ENCODE data around the gene IFFO2. TPM values are rescaled to one million over a fixed set of nuclear protein-coding genes. Genes with fewer than 3 reads are reported as not detected.

Gene IFFO2
- total RNA-seq, 6 donors from 2014 or later = 9.2 to 19.3 (median 11.0) TPM

DNA sequence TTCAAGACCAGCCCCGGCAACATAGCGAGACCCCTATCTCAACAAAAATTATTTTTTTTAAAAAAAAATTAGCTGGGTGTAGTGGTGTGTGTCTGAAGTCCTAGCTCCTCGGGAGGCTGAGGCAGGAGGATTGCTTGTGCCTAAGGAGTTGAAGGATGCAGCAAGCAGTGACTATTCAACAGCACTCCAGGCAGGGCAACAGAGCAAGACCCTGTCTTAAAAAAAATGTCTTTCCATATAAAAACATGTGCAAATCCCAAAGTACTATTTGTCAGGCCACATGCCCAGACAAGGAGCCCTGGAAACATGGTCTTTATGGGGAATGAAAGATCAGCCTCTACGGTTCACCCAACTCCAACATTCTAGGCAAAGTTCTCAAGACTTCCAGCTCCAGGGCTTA lies 13.3 kb downstream of the IFFO2 start:
- no peak for DNase-seq
- no peak for ATAC-seq (ENCODE audit: low FRiP score in 2 of 2)
- no peak overlapping the region for H3K4me3 ChIP-seq
- no peaks in the 10 kb centered on the region for H3K36me3 ChIP-seq
- H3K4me1 ChIP-seq = peaks cover 51 to 80% (median 72%) of the 10 kb centered on the region in 4 donors
- H3K27me3 ChIP-seq = no peaks in the 10 kb centered on the region
- TF ChIP-seq POLR2A (IDR thresholded peaks at IDR 0.05) (no peak), POLR2AphosphoS5 (IDR thresholded peaks at IDR 0.05) (no peak), EP300 (IDR thresholded peaks at IDR 0.05) (no peak)
- TF ChIP-seq, protein P1, sequence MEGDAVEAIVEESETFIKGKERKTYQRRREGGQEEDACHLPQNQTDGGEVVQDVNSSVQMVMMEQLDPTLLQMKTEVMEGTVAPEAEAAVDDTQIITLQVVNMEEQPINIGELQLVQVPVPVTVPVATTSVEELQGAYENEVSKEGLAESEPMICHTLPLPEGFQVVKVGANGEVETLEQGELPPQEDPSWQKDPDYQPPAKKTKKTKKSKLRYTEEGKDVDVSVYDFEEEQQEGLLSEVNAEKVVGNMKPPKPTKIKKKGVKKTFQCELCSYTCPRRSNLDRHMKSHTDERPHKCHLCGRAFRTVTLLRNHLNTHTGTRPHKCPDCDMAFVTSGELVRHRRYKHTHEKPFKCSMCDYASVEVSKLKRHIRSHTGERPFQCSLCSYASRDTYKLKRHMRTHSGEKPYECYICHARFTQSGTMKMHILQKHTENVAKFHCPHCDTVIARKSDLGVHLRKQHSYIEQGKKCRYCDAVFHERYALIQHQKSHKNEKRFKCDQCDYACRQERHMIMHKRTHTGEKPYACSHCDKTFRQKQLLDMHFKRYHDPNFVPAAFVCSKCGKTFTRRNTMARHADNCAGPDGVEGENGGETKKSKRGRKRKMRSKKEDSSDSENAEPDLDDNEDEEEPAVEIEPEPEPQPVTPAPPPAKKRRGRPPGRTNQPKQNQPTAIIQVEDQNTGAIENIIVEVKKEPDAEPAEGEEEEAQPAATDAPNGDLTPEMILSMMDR (IDR thresholded peaks at IDR 0.05) = no peak
- no peaks in the 10 kb centered on the region for H3K9me3 ChIP-seq
- peak overlapping the region in 1 of 4 donors; percentile 46 for H3K27ac ChIP-seq
- WGBS, 2 donors = 93 to 100% methylated on average over 4 of the region's 4 CpGs

DNA sequence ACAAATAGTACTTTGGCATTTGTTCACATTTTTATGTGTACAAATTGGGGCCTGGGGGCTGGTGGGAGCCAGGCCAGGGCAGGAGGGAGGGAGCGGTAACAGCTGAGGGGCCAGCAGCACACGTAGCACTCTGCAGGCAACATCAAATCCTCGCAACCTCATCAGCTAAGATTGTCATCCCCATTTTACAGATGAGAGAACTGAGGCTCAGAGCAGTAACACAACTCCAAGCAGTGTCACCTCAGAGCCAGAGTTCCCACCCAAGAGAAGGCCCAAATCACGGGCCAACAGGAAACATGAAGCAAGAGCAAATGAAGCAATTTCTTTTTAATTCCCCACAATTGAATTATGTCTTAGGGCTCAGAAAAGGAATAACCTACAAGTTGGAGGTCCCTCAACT lies 14.1 kb downstream of the IFFO2 start:
- Histone ChIP-seq H3K4me1 (peaks cover 43 to 72% (median 65%) of the 10 kb centered on the region in 4 donors), H3K36me3 (no peaks in the 10 kb centered on the region), H3K4me3 (no peak overlapping the region), H3K9me3 (no peaks in the 10 kb centered on the region), H3K27me3 (no peaks in the 10 kb centered on the region), H3K27ac (peak overlapping the region in 2 of 4 donors; percentile 40 to 46)
- 78 to 82% methylated on average over 4 of the region's 4 CpGs for WGBS, 2 donors
- DNase-seq = no peak
- TF ChIP-seq, protein P1 (IDR thresholded peaks at IDR 0.05) = no peak
- no peak for TF ChIP-seq EP300 (IDR thresholded peaks at IDR 0.05)
- no peak for TF ChIP-seq POLR2A (IDR thresholded peaks at IDR 0.05)
- no peak for TF ChIP-seq POLR2AphosphoS5 (IDR thresholded peaks at IDR 0.05)
- no peak for ATAC-seq (ENCODE audit: low FRiP score in 2 of 2)

DNA sequence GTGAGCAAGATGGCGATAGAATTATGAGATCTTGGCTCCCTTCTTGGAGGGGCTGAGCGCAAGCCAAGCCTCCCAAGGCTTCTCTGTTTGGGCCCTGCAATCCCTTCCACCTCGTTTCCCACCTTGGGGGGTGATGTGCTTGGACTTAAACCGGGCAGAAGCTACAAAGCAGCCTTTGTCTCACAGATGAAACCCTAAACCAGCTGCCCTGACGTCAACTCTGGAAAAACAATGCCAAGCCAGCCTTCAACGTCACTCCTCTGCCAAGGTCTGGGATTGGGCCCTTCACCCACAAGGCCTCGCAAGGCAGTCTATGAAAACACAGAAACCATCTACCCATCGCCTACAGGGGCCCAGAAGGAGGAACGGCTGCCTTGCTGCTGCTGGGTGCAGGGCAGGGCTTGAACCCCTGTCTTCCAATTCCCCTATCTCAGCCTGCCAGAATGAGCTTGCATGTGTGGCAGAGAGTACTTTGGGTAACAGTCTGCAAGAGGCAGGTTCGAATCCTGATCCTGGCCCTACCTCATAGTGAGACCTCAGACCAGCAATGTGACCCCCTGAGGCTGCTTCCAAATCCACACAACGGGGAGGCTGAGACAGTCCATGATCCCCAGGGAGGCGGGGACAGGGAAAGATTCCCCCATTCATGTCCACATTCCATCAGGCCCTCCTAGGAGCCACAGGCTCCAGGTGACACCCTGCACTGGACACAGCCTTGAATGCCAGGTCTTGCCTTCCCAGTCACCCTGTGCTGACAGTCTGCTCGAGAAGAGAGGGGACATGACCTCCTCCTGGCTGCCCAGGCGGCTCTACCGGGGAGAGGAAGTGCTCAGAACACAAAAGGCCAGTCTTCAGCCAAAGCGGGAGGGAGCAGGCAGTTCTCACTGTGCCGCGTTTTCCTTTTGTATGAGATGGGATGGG lies 15.0 kb downstream of the IFFO2 start:
- Histone ChIP-seq H3K27ac (peak overlapping the region in 2 of 4 donors; percentile 46), H3K4me3 (no peak overlapping the region), H3K27me3 (no peaks in the 10 kb centered on the region), H3K4me1 (peaks cover 37 to 67% (median 62%) of the 10 kb centered on the region in 4 donors), H3K9me3 (no peaks in the 10 kb centered on the region), H3K36me3 (no peaks in the 10 kb centered on the region)
- ATAC-seq (ENCODE audit: low FRiP score in 2 of 2) (no peak), DNase-seq (no peak)
- no peak for TF ChIP-seq POLR2AphosphoS5 (IDR thresholded peaks at IDR 0.05)
- TF ChIP-seq POLR2A (IDR thresholded peaks at IDR 0.05) = no peak
- TF ChIP-seq, protein P1 (IDR thresholded peaks at IDR 0.05) = no peak
- TF ChIP-seq EP300 (IDR thresholded peaks at IDR 0.05) = no peak
- 46 to 71% methylated on average over 9 to 18 of the region's 18 CpGs for WGBS, 2 donors

DNA sequence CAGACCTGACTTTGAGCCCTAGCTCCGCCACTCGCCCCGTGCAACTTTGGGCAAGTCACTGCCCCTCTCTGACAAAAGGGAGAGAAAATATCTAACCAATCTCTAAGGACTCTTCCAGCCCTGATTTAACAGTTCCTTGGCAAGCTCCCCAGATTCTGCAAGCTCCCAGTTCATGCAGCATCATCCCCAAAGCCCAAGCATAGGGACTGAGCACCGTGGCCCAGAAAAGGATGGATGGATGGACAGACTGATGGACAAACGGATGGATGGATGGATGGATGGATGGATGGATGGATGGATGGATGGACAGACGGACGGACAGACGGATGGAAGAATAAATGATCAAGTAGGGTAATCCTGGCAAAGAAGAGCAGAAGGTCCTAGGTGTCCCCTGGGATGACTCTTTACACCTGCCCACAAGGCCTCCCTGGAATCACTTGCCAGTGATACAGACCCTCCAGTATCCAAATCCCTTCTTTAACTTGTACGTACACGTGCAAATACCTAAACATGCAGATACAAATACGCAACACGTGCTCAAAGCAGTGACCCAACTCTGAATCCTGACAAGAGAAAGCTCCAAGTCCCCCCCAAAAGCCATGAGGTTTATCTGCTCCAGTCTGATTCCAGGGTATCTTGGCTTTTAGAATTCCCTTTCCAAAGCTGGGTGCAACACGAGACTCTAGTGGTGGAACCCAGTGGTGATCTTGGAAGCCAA lies 16.0 kb downstream of the IFFO2 start:
- no peak for TF ChIP-seq EP300 (IDR thresholded peaks at IDR 0.05)
- TF ChIP-seq, protein P1 (IDR thresholded peaks at IDR 0.05) = no peak
- TF ChIP-seq POLR2AphosphoS5 (IDR thresholded peaks at IDR 0.05) = no peak
- no peak for TF ChIP-seq POLR2A (IDR thresholded peaks at IDR 0.05)
- no peak for DNase-seq
- Histone ChIP-seq H3K9me3 (no peaks in the 10 kb centered on the region), H3K27ac (no peak overlapping the region), H3K4me1 (peaks cover 38 to 67% (median 57%) of the 10 kb centered on the region in 4 donors), H3K27me3 (no peaks in the 10 kb centered on the region), H3K36me3 (no peaks in the 10 kb centered on the region), H3K4me3 (no peak overlapping the region)
- WGBS, 2 donors = 78 to 79% methylated on average over 13 of the region's 13 CpGs
- no peak for ATAC-seq (ENCODE audit: low FRiP score in 2 of 2)

Measured in upper lobe of left lung (tissue), 6 donors.